ENCODE data around the gene LY6G5C. TPM values are rescaled to one million over a fixed set of nuclear protein-coding genes. Genes with fewer than 3 reads are reported as not detected.

The LY6G5C gene
- total RNA-seq, 1 donor from 2014 or later = 4.7 TPM

DNA sequence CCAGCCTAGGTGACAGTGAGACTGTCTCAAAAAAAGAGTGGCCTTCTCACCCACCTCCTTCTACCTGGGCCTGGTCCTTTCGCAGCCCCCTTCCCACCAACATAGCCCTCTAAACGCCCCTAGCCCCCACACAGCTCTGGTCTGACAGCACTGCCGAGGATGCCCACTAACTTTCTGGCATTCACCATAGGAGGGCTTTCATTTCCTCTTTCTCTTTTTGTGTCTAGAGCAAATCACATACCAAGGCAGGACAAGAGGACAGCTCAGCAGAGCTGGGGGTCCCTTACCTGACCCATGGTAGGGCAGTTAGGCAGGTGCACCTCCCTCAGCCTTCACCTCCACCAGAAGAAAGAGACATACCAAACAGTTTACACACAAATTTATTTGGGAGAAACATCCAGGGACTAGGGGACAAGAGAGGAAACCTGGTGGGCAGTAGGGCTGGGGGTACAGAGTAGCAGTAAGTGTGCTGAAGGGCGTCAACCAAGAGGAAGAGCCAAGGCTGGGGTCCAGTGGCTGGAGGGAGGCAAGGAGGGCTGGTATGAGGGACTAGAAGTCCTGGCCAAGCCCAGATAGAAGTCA is 4.5 kb downstream of the LY6G5C start:
- Mint-ChIP-seq H3K4me1 (ENCODE audit: low read depth) (peaks cover 20% of the 10 kb centered on the region), H3K36me3 (ENCODE audit: low read depth) (peaks cover 11% of the 10 kb centered on the region), H3K4me3 (no peak overlapping the region), H3K27ac (no peak overlapping the region), H3K9me3 (no peaks in the 10 kb centered on the region), H3K27me3 (ENCODE audit: insufficient read depth) (no peaks in the 10 kb centered on the region)
- no peak for DNase-seq (ENCODE audit: low spot score)
- intact Hi-C loops (cut with micrococcal nuclease) = no loop called here

- Mint-ChIP-seq H3K9me3 (no peaks in the 10 kb centered on the region), H3K4me3 (no peak within 1 kb of the TSS), H3K4me1 (ENCODE audit: low read depth) (peaks cover 43% of the 10 kb centered on the region), H3K27ac (no peak within 1 kb of the TSS), H3K36me3 (ENCODE audit: low read depth) (peaks cover 55% of the 10 kb centered on the region), H3K27me3 (ENCODE audit: insufficient read depth) (no peaks in the 10 kb centered on the region)
- no peak for DNase-seq (ENCODE audit: low spot score)
- intact Hi-C loops (cut with micrococcal nuclease) = loop anchor here (10.0 kb wide), 2 partner anchors 1305 to 1535 kb away; partner anchors contain the start of genes HSD17B8, RING1, RXRB and SLC39A7
These were observed 11.2 kb downstream of the LY6G5C start, which contains the start of gene LY6G5B for GRCh38 chr6:31669676-31670075. LY6G5B (plus strand) TSS chr6:31669976; CDS start chr6:31670951, 975 bp downstream.

DNA sequence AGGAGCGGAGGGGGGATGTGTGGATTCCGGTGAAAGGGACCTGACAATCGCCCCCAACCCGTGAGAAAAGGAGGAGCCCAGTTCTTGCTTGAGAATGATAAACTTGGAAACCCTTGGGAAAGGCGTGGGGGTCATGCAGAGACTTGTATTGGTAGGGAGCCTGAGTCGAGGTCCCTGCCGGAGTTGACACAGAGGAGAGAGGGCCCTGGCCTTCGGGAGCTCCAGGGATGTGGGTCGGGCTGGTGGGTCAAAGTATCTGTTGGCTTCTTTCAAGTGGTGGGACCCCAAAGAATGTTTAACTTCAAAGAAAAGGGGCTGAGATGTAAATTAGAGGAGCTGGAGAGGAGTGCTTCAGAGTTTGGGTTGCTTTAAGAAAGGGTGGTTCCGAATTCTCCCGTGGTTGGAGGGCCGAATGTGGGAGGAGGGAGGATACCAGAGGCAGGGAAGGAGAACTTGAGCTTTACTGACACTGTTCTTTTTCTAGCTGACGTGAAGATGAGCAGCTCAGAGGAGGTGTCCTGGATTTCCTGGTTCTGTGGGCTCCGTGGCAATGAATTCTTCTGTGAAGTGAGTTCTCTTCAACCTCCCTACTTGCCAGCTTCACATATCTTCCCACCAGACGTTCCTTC is 14.4 kb downstream of the LY6G5C start:
- Mint-ChIP-seq H3K4me3 (peak overlapping the region; percentile 98), H3K27ac (peak overlapping the region; percentile 90), H3K36me3 (ENCODE audit: low read depth) (peaks cover 65% of the 10 kb centered on the region), H3K9me3 (no peaks in the 10 kb centered on the region), H3K4me1 (ENCODE audit: low read depth) (peaks cover 71% of the 10 kb centered on the region), H3K27me3 (ENCODE audit: insufficient read depth) (no peaks in the 10 kb centered on the region)
- intact Hi-C loops (cut with micrococcal nuclease) = loop anchor here (10.0 kb wide), 2 partner anchors 1308 to 1538 kb away; partner anchors contain the start of genes HSD17B8, RING1, RXRB and SLC39A7
- DNase-seq (ENCODE audit: low spot score) = no peak

DNA sequence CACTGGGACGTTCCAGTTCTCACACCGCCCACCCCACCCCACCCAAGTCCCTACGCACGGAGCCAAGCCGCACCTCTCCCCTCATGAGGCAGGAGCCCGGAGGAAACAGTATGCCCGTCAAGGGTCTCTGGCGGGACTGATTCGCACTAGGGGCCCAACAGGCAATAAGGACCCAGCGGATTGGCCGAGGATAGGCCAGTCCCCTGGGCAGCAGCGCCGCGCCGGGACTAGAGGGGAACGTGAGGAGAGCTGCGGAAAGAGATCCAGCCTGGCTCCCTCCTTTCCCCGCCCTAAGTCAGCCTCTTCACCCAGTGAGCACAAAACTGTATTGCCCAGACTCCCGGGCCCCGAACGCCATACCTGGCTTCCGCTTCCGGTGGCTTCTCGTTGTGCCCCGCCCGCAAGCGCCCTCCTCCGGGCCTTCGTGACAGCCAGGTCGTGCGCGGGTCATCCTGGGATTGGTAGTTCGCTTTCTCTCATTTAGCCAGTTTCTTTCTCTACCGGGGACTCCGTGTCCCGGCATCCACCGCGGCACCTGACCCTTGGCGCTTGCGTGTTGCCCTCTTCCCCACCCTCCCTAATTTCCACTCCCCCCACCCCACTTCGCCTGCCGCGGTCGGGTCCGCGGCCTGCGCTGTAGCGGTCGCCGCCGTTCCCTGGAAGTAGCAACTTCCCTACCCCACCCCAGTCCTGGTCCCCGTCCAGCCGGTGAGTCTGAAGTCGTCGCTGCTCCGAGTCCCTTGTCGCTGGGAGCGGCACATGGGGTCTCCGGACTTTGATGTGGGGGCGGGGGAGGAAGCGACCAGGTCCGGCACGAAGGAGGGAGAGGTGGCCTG is 15.1 kb downstream of the LY6G5C start, which contains the start of gene CSNK2B:
Gene CSNK2B, plus strand, starts transcription at position 580 of the 836 bp plus-strand sequence. CDS start 752 bp downstream, outside the sequence.
- peak within 1 kb of the TSS; percentile 90 for H3K27ac Mint-ChIP-seq
- no peaks in the 10 kb centered on the region for H3K9me3 Mint-ChIP-seq

DNA sequence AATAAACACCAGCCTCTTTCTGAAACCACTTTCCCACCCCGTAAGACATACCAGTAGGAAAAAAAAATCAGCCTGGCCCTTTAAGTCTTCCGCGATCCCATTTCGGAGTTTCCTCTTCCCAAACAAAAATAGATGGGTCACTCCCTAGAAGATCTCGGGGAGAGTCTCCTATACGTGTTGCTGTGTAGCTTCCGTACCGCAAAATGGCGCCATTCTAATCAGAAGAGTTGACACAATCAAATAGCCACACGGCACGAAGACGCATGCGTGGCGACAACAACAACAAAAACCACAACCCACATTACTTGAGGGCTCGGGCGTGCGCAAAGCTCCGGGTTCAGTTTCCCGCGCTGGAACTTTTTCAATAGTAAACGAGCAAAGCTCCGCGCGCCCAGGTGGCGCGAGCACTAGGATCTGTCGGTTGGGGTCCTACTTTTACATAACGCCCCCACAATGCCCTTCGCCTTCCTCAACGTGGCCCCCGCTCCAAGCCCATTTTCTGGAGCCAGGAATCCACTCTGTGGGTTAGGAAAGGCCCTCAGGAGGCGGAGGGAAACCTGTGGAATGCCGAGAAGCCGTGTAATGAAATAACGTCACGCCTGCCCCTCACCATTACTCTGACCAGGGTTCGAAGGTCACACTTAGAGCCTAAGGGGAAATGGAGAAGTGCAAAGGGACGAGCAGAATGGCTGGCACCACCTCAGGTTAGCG is 15.9 kb downstream of the LY6G5C start, which contains the start of gene GPANK1:
Gene GPANK1, minus strand, starts transcription at position 208 of the 711 bp plus-strand sequence. CDS start 519 bp downstream, outside the sequence.
- Mint-ChIP-seq H3K36me3 (ENCODE audit: low read depth) (peaks cover 65% of the 10 kb centered on the region), H3K27ac (peak within 1 kb of the TSS; percentile 90), H3K4me1 (ENCODE audit: low read depth) (peaks cover 75% of the 10 kb centered on the region), H3K27me3 (ENCODE audit: insufficient read depth) (no peaks in the 10 kb centered on the region), H3K4me3 (peak within 1 kb of the TSS; percentile 98), H3K9me3 (no peaks in the 10 kb centered on the region)
- DNase-seq (ENCODE audit: low spot score) = peak; percentile 88
- intact Hi-C loops (cut with micrococcal nuclease) = loop anchor here (1.0 to 10.0 kb wide), 18 partner anchors 13 to 1540 kb away; partner anchors contain the start of genes ABHD16A, AGPAT1, BAG6 and DDAH2

More for the DNA sequence above, 15.1 kb downstream of the LY6G5C start, which contains the start of gene CSNK2B:
- peak within 1 kb of the TSS; percentile 98 for H3K4me3 Mint-ChIP-seq
- peak; percentile 98 for DNase-seq (ENCODE audit: low spot score)
- H3K27me3 Mint-ChIP-seq (ENCODE audit: insufficient read depth) = no peaks in the 10 kb centered on the region
- intact Hi-C loops (cut with micrococcal nuclease) = loop anchor here (1.0 to 10.0 kb wide), 18 partner anchors 13 to 1539 kb away; partner anchors contain the start of genes ABHD16A, AGPAT1, BAG6 and DDAH2
- peaks cover 68% of the 10 kb centered on the region for H3K36me3 Mint-ChIP-seq (ENCODE audit: low read depth)
- peaks cover 74% of the 10 kb centered on the region for H3K4me1 Mint-ChIP-seq (ENCODE audit: low read depth)

- intact Hi-C loops (cut with micrococcal nuclease) = loop anchor here (2.0 to 10.0 kb wide), 4 partner anchors 169 to 1541 kb away; partner anchors contain the start of genes AGPAT1, HSD17B8, RING1 and RXRB
- peak overlapping the region; percentile 98 for H3K4me3 Mint-ChIP-seq
- no peaks in the 10 kb centered on the region for H3K27me3 Mint-ChIP-seq (ENCODE audit: insufficient read depth)
- H3K9me3 Mint-ChIP-seq = no peaks in the 10 kb centered on the region
- H3K36me3 Mint-ChIP-seq (ENCODE audit: low read depth) = peaks cover 62% of the 10 kb centered on the region
- DNase-seq (ENCODE audit: low spot score) = no peak
- H3K27ac Mint-ChIP-seq = peak overlapping the region; percentile 90
- peaks cover 83% of the 10 kb centered on the region for H3K4me1 Mint-ChIP-seq (ENCODE audit: low read depth)
These were observed 16.7 kb downstream of the LY6G5C start for GRCh38 chr6:31663961-31664789.

DNA sequence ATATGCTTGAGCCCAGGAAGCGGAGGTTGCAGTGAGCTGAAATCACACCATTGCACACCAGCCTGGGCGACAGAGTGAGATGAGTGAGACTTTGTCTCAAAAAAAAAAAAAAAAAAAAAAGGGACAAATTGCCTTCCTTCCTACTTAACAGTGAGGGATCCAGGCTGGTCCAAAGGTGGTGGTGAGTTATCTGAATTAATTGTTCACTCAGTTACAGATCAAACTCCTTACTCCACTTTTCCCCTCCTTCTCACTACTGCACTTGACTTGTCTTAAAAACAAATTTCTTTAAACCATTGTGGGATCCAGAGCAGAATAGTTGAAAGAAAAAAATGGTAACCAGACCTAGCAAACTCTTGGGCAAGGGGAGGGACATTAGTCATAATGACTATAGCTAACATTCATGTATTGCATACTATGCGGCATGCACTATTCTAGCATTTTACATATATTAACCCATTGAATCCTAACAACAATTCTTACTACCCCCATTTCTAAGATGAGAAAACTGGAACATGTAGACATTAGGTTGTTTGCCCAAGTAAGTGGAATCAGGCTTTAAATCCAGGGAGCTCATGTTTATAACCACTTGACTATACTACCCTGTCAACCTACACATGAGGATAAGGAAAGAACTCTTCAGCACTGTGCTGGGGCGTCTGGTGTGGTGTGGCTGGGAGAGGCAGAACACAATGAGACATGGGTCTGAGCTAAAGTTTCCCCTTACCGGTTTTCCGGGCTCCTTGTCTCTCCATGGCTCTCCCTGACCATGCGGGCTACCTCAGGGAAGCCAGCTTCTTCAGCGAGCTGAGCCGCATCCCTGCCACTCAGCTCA is 17.5 kb downstream of the LY6G5C start:
- peaks cover 59% of the 10 kb centered on the region for H3K36me3 Mint-ChIP-seq (ENCODE audit: low read depth)
- intact Hi-C loops (cut with micrococcal nuclease) = loop anchor here (10.0 kb wide), 2 partner anchors 1311 to 1541 kb away; partner anchors contain the start of genes HSD17B8, RING1, RXRB and SLC39A7
- DNase-seq (ENCODE audit: low spot score) = no peak
- H3K4me3 Mint-ChIP-seq = peak overlapping the region; percentile 98
- H3K27me3 Mint-ChIP-seq (ENCODE audit: insufficient read depth) = no peaks in the 10 kb centered on the region
- H3K27ac Mint-ChIP-seq = peak overlapping the region; percentile 90
- H3K4me1 Mint-ChIP-seq (ENCODE audit: low read depth) = peaks cover 84% of the 10 kb centered on the region
- H3K9me3 Mint-ChIP-seq = no peaks in the 10 kb centered on the region

- H3K4me3 Mint-ChIP-seq = peak overlapping the region; percentile 91
- no peak overlapping the region for H3K27ac Mint-ChIP-seq
- intact Hi-C loops (cut with micrococcal nuclease) = loop anchor here (10.0 kb wide), 2 partner anchors 1313 to 1543 kb away; partner anchors contain the start of genes HSD17B8, RING1, RXRB and SLC39A7
- H3K4me1 Mint-ChIP-seq (ENCODE audit: low read depth) = peaks cover 84% of the 10 kb centered on the region
- no peaks in the 10 kb centered on the region for H3K9me3 Mint-ChIP-seq
- H3K27me3 Mint-ChIP-seq (ENCODE audit: insufficient read depth) = no peaks in the 10 kb centered on the region
- DNase-seq (ENCODE audit: low spot score) = no peak
- H3K36me3 Mint-ChIP-seq (ENCODE audit: low read depth) = peaks cover 53% of the 10 kb centered on the region
These were observed 18.6 kb downstream of the LY6G5C start for GRCh38 chr6:31662124-31662723.

DNA sequence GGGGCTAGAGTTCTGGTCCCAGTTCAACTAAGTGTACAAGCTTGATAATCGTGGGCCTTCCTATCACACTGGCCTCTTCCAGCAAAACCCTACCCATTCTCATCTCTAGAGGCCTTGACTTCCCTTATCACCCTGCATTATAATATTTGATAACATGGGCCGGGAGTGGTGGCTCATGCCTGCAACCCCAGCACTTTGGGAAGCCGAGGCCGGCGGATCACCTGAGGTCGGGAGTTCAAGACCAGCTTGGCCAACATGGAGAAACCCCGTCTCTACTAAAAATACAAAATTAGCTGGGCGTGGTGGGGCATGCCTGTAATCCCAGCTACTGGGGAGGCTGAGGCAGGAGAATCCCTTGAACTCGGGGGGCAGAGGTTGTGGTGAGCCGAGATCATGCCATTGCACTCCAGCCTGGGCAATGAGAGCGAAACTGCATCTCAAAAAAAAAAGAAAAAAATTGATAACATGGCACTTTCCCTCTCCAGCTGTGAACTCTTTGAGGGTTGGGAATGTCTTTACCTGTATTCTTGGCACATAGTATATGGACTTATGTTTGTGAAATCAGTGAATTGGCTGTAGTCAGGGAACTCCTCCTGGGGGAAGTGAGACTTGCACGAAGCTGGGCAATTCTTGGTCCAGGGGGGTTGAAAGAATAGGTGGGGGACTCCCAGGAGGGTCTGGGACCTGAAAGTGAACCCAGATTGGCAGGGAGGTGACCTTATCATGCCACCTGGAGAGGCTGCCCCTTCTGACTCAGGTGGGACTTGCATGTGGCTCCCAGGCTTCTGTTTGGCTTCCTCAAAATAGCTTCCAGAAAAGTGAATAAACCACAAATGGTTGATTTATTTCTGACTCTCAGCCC is 19.4 kb downstream of the LY6G5C start:
- Mint-ChIP-seq H3K4me3 (peak overlapping the region; percentile 91), H3K36me3 (ENCODE audit: low read depth) (peaks cover 51% of the 10 kb centered on the region), H3K4me1 (ENCODE audit: low read depth) (peaks cover 79% of the 10 kb centered on the region), H3K27me3 (ENCODE audit: insufficient read depth) (no peaks in the 10 kb centered on the region), H3K27ac (peak overlapping the region; percentile 80), H3K9me3 (no peaks in the 10 kb centered on the region)
- intact Hi-C loops (cut with micrococcal nuclease) = loop anchor here (10.0 kb wide), 2 partner anchors 1313 to 1543 kb away; partner anchors contain the start of genes HSD17B8, RING1, RXRB and SLC39A7
- no peak for DNase-seq (ENCODE audit: low spot score)

All from activated T-helper 1 cell treated with anti-CD3 and anti-CD28 coated beads, Interleukin-12 subunit alpha, Interleukin-12 subunit beta, Interleukin-2, Interleukin-4 antibody, amounts not matched to agents 30 ng/mL and 10 ng/mL and 1 ng/mL, durations not matched to agents 14 hours and 24 hours and 36 hours (primary cell).